ENCODE measurements around the gene RMP24.
"Not testable (repeated sequence)": the region's sequence is repeated elsewhere in the genome, so short reads cannot be mapped to it uniquely, and the experiment has no call there.

The RMP24 gene

GRCh38 chr18:35948080-35948479 is 24.4 kb upstream of the RMP24 start:
- Mint-ChIP-seq H3K27me3 (peaks cover 6% of the 10 kb centered on the region), H3K36me3 (no peaks in the 10 kb centered on the region), H3K9me3 (peaks cover 2% of the 10 kb centered on the region), H3K27ac (no peak overlapping the region), H3K4me3 (no peak overlapping the region), H3K4me1 (no peaks in the 10 kb centered on the region)
- DNase-seq (ENCODE audit: low spot score in 2 of 2): no peak
- no peak for ATAC-seq (ENCODE audit: low read depth)

GRCh38 chr18:35949090-35949489 is 23.4 kb upstream of the RMP24 start:
- ATAC-seq (ENCODE audit: low read depth): no peak
- Mint-ChIP-seq H3K27ac (no peak overlapping the region), H3K27me3 (peaks cover 8% of the 10 kb centered on the region), H3K36me3 (no peaks in the 10 kb centered on the region), H3K4me1 (no peaks in the 10 kb centered on the region), H3K4me3 (no peak overlapping the region), H3K9me3 (peaks cover 2% of the 10 kb centered on the region)
- DNase-seq (ENCODE audit: low spot score in 2 of 2): no peak

- peak; percentile 45 to 59 for DNase-seq (ENCODE audit: low spot score in 2 of 2)
- H3K4me3 Mint-ChIP-seq: peak overlapping the region; percentile 52
- peaks cover 2% of the 10 kb centered on the region for H3K9me3 Mint-ChIP-seq
- H3K36me3 Mint-ChIP-seq: no peaks in the 10 kb centered on the region
- H3K27ac Mint-ChIP-seq: no peak overlapping the region
- ATAC-seq (ENCODE audit: low read depth): peak; percentile 66
- H3K27me3 Mint-ChIP-seq: peaks cover 8% of the 10 kb centered on the region
- H3K4me1 Mint-ChIP-seq: no peaks in the 10 kb centered on the region
Measured at GRCh38 chr18:35949903-35950627, 22.4 kb upstream of the RMP24 start.

- no peak overlapping the region for H3K4me3 Mint-ChIP-seq
- no peak for ATAC-seq (ENCODE audit: low read depth)
- no peak for DNase-seq (ENCODE audit: low spot score in 2 of 2)
- no peaks in the 10 kb centered on the region for H3K36me3 Mint-ChIP-seq
- peaks cover 2% of the 10 kb centered on the region for H3K9me3 Mint-ChIP-seq
- no peaks in the 10 kb centered on the region for H3K4me1 Mint-ChIP-seq
- H3K27me3 Mint-ChIP-seq: peaks cover 8% of the 10 kb centered on the region
- no peak overlapping the region for H3K27ac Mint-ChIP-seq
Measured at GRCh38 chr18:35950628-35950982, 21.9 kb upstream of the RMP24 start.

GRCh38 chr18:35953688-35954087 is 18.8 kb upstream of the RMP24 start:
- no peak overlapping the region for H3K27ac Mint-ChIP-seq
- H3K9me3 Mint-ChIP-seq: peaks cover 2% of the 10 kb centered on the region
- no peak overlapping the region for H3K4me3 Mint-ChIP-seq
- no peaks in the 10 kb centered on the region for H3K36me3 Mint-ChIP-seq
- no peak for DNase-seq (ENCODE audit: low spot score in 2 of 2)
- no peak for ATAC-seq (ENCODE audit: low read depth)
- H3K4me1 Mint-ChIP-seq: no peaks in the 10 kb centered on the region
- peaks cover 13% of the 10 kb centered on the region for H3K27me3 Mint-ChIP-seq

GRCh38 chr18:35956226-35956625 is 16.3 kb upstream of the RMP24 start:
- peaks cover 12% of the 10 kb centered on the region for H3K27me3 Mint-ChIP-seq

GRCh38 chr18:35962320-35962719 is 10.2 kb upstream of the RMP24 start:
- Mint-ChIP-seq H3K4me3 (no peak overlapping the region), H3K36me3 (peaks cover 4% of the 10 kb centered on the region), H3K27ac (no peak overlapping the region), H3K4me1 (no peaks in the 10 kb centered on the region), H3K27me3 (peaks cover 6% of the 10 kb centered on the region), H3K9me3 (peaks cover 3% of the 10 kb centered on the region)
- DNase-seq (ENCODE audit: low spot score in 2 of 2): no peak
- no peak for ATAC-seq (ENCODE audit: low read depth)

More at GRCh38 chr18:35956226-35956625, 16.3 kb upstream of the RMP24 start:
- ATAC-seq (ENCODE audit: low read depth): no peak
- no peak overlapping the region for H3K4me3 Mint-ChIP-seq
- peaks cover 4% of the 10 kb centered on the region for H3K9me3 Mint-ChIP-seq
- H3K4me1 Mint-ChIP-seq: no peaks in the 10 kb centered on the region
- no peak overlapping the region for H3K27ac Mint-ChIP-seq
- H3K36me3 Mint-ChIP-seq: peaks cover 2% of the 10 kb centered on the region
- no peak for DNase-seq (ENCODE audit: low spot score in 2 of 2)

- DNase-seq (ENCODE audit: low spot score in 2 of 2) (no peak), ATAC-seq (ENCODE audit: low read depth) (no peak)
- H3K27ac Mint-ChIP-seq: no peak overlapping the region
- H3K9me3 Mint-ChIP-seq: peaks cover 2% of the 10 kb centered on the region
- peaks cover 4% of the 10 kb centered on the region for H3K27me3 Mint-ChIP-seq
- peaks cover 3% of the 10 kb centered on the region for H3K36me3 Mint-ChIP-seq
- H3K4me3 Mint-ChIP-seq: no peak overlapping the region
- H3K4me1 Mint-ChIP-seq: peaks cover 6% of the 10 kb centered on the region
Measured at GRCh38 chr18:35964319-35964718, 8.2 kb upstream of the RMP24 start.

GRCh38 chr18:35967866-35968265 is 4.6 kb upstream of the RMP24 start:
- H3K27ac Mint-ChIP-seq; H3K36me3 Mint-ChIP-seq; H3K4me3 Mint-ChIP-seq; ATAC-seq (ENCODE audit: low read depth); H3K9me3 Mint-ChIP-seq; DNase-seq (ENCODE audit: low spot score in 2 of 2); H3K27me3 Mint-ChIP-seq: not testable (repeated sequence)
- peaks cover 20% of the 10 kb centered on the region for H3K4me1 Mint-ChIP-seq

- H3K9me3 Mint-ChIP-seq: no peaks in the 10 kb centered on the region
- no peak for ATAC-seq (ENCODE audit: low read depth)
- no peaks in the 10 kb centered on the region for H3K36me3 Mint-ChIP-seq
- H3K27ac Mint-ChIP-seq: no peak overlapping the region
- H3K4me3 Mint-ChIP-seq: peak overlapping the region; percentile 12
- peaks cover 25% of the 10 kb centered on the region for H3K4me1 Mint-ChIP-seq
- no peaks in the 10 kb centered on the region for H3K27me3 Mint-ChIP-seq
- DNase-seq (ENCODE audit: low spot score in 2 of 2): no peak
Measured at GRCh38 chr18:35968278-35968880, 4.1 kb upstream of the RMP24 start.

- H3K9me3 Mint-ChIP-seq: no peaks in the 10 kb centered on the region
- H3K4me3 Mint-ChIP-seq: no peak overlapping the region
- H3K4me1 Mint-ChIP-seq: peaks cover 31% of the 10 kb centered on the region
- no peak for ATAC-seq (ENCODE audit: low read depth)
- H3K27me3 Mint-ChIP-seq: no peaks in the 10 kb centered on the region
- peak overlapping the region; percentile 71 for H3K27ac Mint-ChIP-seq
- DNase-seq (ENCODE audit: low spot score in 2 of 2): no peak
- H3K36me3 Mint-ChIP-seq: peaks cover 5% of the 10 kb centered on the region
Measured at GRCh38 chr18:35969676-35970075, 2.8 kb upstream of the RMP24 start.

- Mint-ChIP-seq H3K9me3 (no peaks in the 10 kb centered on the region), H3K27me3 (no peaks in the 10 kb centered on the region), H3K4me1 (peaks cover 34% of the 10 kb centered on the region), H3K36me3 (peaks cover 13% of the 10 kb centered on the region), H3K27ac (peak overlapping the region; percentile 92), H3K4me3 (peak overlapping the region; percentile 94)
- DNase-seq (ENCODE audit: low spot score in 2 of 2) (no peak), ATAC-seq (ENCODE audit: low read depth) (no peak)
Measured at GRCh38 chr18:35971661-35972196, 750 bp upstream of the RMP24 start.

GRCh38 chr18:35973650-35974049 is 1.2 kb downstream of the RMP24 start:
- Mint-ChIP-seq H3K4me3 (peak overlapping the region; percentile 94), H3K9me3 (no peaks in the 10 kb centered on the region), H3K36me3 (peaks cover 24% of the 10 kb centered on the region), H3K27ac (peak overlapping the region; percentile 74), H3K4me1 (peaks cover 32% of the 10 kb centered on the region), H3K27me3 (no peaks in the 10 kb centered on the region)
- ATAC-seq (ENCODE audit: low read depth) (no peak), DNase-seq (ENCODE audit: low spot score in 2 of 2) (no peak)

- Mint-ChIP-seq H3K9me3 (no peaks in the 10 kb centered on the region), H3K4me1 (peaks cover 30% of the 10 kb centered on the region), H3K27ac (peak overlapping the region; percentile 74), H3K4me3 (peak overlapping the region; percentile 94), H3K36me3 (peaks cover 27% of the 10 kb centered on the region), H3K27me3 (no peaks in the 10 kb centered on the region)
- ATAC-seq (ENCODE audit: low read depth) (no peak), DNase-seq (ENCODE audit: low spot score in 2 of 2) (no peak)
Measured at GRCh38 chr18:35974181-35974580, 1.7 kb downstream of the RMP24 start.

Data from memory B cell (primary cell).